Measurements from ENCODE around the gene OTOG.

OTOG gene

GRCh38 chr11:17528906-17529843 is 17.9 kb upstream of the OTOG start:
- no peak overlapping the region for H3K4me3 ChIP-seq (ENCODE audit: low read depth, low read length)
- no peak for DNase-seq (ENCODE audit: low read depth)
- TF ChIP-seq CTCF (IDR thresholded peaks at IDR 0.05; ENCODE audit: low read depth, low read length), result no peak
- TF ChIP-seq MAX (IDR thresholded peaks at IDR 0.05; ENCODE audit: low read depth, low read length), result no peak
- no peak for TF ChIP-seq POLR2A (IDR thresholded peaks at IDR 0.05; ENCODE audit: extremely low read depth, insufficient read length)

GRCh38 chr11:17529844-17530185 is 17.2 kb upstream of the OTOG start:
- TF ChIP-seq POLR2A (IDR thresholded peaks at IDR 0.05; ENCODE audit: extremely low read depth, insufficient read length), result no peak
- no peak for DNase-seq (ENCODE audit: low read depth)
- H3K4me3 ChIP-seq (ENCODE audit: low read depth, low read length), result no peak overlapping the region

- TF ChIP-seq MYC (IDR thresholded peaks at IDR 0.05; ENCODE audit: low read depth, low read length) (no peak), MAX (IDR thresholded peaks at IDR 0.05; ENCODE audit: low read depth, low read length) (no peak), POLR2A (IDR thresholded peaks at IDR 0.05; ENCODE audit: extremely low read depth, insufficient read length) (no peak)
- no peak overlapping the region for H3K4me3 ChIP-seq (ENCODE audit: low read depth, low read length)
- no peak for DNase-seq (ENCODE audit: low read depth)
These were observed 15.9 kb upstream of the OTOG start for GRCh38 chr11:17531071-17531600.

GRCh38 chr11:17531636-17532113 is 15.4 kb upstream of the OTOG start:
- TF ChIP-seq MAX (IDR thresholded peaks at IDR 0.05; ENCODE audit: low read depth, low read length), result no peak
- no peak for TF ChIP-seq MYC (IDR thresholded peaks at IDR 0.05; ENCODE audit: low read depth, low read length)
- no peak for TF ChIP-seq CTCF (IDR thresholded peaks at IDR 0.05; ENCODE audit: low read depth, low read length)
- TF ChIP-seq POLR2A (IDR thresholded peaks at IDR 0.05; ENCODE audit: extremely low read depth, insufficient read length), result no peak
- DNase-seq (ENCODE audit: low read depth), result no peak
- H3K4me3 ChIP-seq (ENCODE audit: low read depth, low read length), result no peak overlapping the region

GRCh38 chr11:17532784-17533183 is 14.3 kb upstream of the OTOG start:
- TF ChIP-seq CTCF (IDR thresholded peaks at IDR 0.05; ENCODE audit: low read depth, low read length) (no peak), MAX (IDR thresholded peaks at IDR 0.05; ENCODE audit: low read depth, low read length) (no peak), POLR2A (IDR thresholded peaks at IDR 0.05; ENCODE audit: extremely low read depth, insufficient read length) (no peak), MYC (IDR thresholded peaks at IDR 0.05; ENCODE audit: low read depth, low read length) (no peak)
- DNase-seq (ENCODE audit: low read depth), result no peak

GRCh38 chr11:17533341-17533740 is 13.7 kb upstream of the OTOG start:
- no peak overlapping the region for H3K4me3 ChIP-seq (ENCODE audit: low read depth, low read length)
- no peak for TF ChIP-seq CTCF (IDR thresholded peaks at IDR 0.05; ENCODE audit: low read depth, low read length)
- no peak for TF ChIP-seq MYC (IDR thresholded peaks at IDR 0.05; ENCODE audit: low read depth, low read length)
- TF ChIP-seq MAX (IDR thresholded peaks at IDR 0.05; ENCODE audit: low read depth, low read length), result no peak
- TF ChIP-seq POLR2A (IDR thresholded peaks at IDR 0.05; ENCODE audit: extremely low read depth, insufficient read length), result no peak
- no peak for DNase-seq (ENCODE audit: low read depth)

More at GRCh38 chr11:17532784-17533183, 14.3 kb upstream of the OTOG start:
- H3K4me3 ChIP-seq (ENCODE audit: low read depth, low read length), result no peak overlapping the region

Data from NB4 (cell line).